GM19452 (cell line): ENCODE data around the gene SERPINB10.

Source experiments
- ATAC-seq: cut with Tn5 transposase; IDR thresholded peaks from one replicate; pipeline ENCODE4 v1.9.1; 2021; ENCODE audit not compliant: unreplicated experiment

The SERPINB10 gene

GRCh38 chr18:63907664-63908063 is at the start of gene SERPINB10:
SERPINB10 (plus strand) TSS chr18:63907958; CDS start chr18:63915511, 7,553 bp downstream.
- no peak for ATAC-seq

GRCh38 chr18:63858456-63858855 is 49.3 kb upstream of the SERPINB10 start:
- ATAC-seq = no peak

GRCh38 chr18:63859781-63860475 is 47.8 kb upstream of the SERPINB10 start:
- no peak for ATAC-seq

- no peak for ATAC-seq
Observed at GRCh38 chr18:63860531-63860930, 47.2 kb upstream of the SERPINB10 start.

GRCh38 chr18:63867368-63868125 is 40.2 kb upstream of the SERPINB10 start:
- no peak for ATAC-seq

GRCh38 chr18:63868546-63868945 is 39.2 kb upstream of the SERPINB10 start:
- ATAC-seq = no peak

GRCh38 chr18:63869374-63869773 is 38.4 kb upstream of the SERPINB10 start:
- ATAC-seq = no peak

- ATAC-seq = no peak
Observed at GRCh38 chr18:63869851-63870250, 37.9 kb upstream of the SERPINB10 start.

GRCh38 chr18:63871836-63872235 is 35.9 kb upstream of the SERPINB10 start:
- no peak for ATAC-seq

- no peak for ATAC-seq
Observed at GRCh38 chr18:63872586-63872985, 35.2 kb upstream of the SERPINB10 start.

GRCh38 chr18:63878343-63878742 is 29.4 kb upstream of the SERPINB10 start:
- no peak for ATAC-seq

GRCh38 chr18:63878925-63879324 is 28.8 kb upstream of the SERPINB10 start:
- ATAC-seq = no peak

- no peak for ATAC-seq
Observed at GRCh38 chr18:63879709-63880108, 28.0 kb upstream of the SERPINB10 start.

- no peak for ATAC-seq
Observed at GRCh38 chr18:63881851-63882250, 25.9 kb upstream of the SERPINB10 start.

GRCh38 chr18:63882333-63883141 is 25.2 kb upstream of the SERPINB10 start:
- ATAC-seq = no peak

- ATAC-seq = no peak
Observed at GRCh38 chr18:63883617-63884016, 24.1 kb upstream of the SERPINB10 start.

- ATAC-seq = no peak
Observed at GRCh38 chr18:63887424-63887823, 20.3 kb upstream of the SERPINB10 start, which contains the start of gene SERPINB2. SERPINB2 (plus strand) TSS chr18:63887705; CDS start chr18:63891445, 3,740 bp downstream.

GRCh38 chr18:63888470-63889190 is 19.1 kb upstream of the SERPINB10 start:
- ATAC-seq = no peak

- ATAC-seq = no peak
Observed at GRCh38 chr18:63889626-63890025, 18.1 kb upstream of the SERPINB10 start.

- ATAC-seq = no peak
Observed at GRCh38 chr18:63890237-63890949, 17.4 kb upstream of the SERPINB10 start.
